Neural progenitor cell (in vitro differentiated cells): Measurements from ENCODE around the gene EMC10. TPM values are rescaled to one million over a fixed set of nuclear protein-coding genes. Genes with fewer than 3 reads are reported as not detected.

ENCODE experiments used
- DNase-seq: peaks from one replicate; pipeline ENCODE4 v3.0.0-alpha.2; 2016; ENCODE audit warnings: low spot score
- H2AFZ ChIP-seq: fragments of 200-600 bp; sonication (generic); replicated peaks from 2 replicates; pipeline ENCODE4 v1.6.1; 2016; ENCODE audit warnings: antibody characterized with exemption
- H3F3A ChIP-seq: fragments of 200-600 bp; sonication (generic); 2 replicates; pipeline ENCODE4 v1.6.1; 2016; ENCODE audit warnings: antibody characterized with exemption, low read depth
- H3K27ac ChIP-seq: fragments of 200-600 bp; sonication (generic); 2 replicates; pipeline ENCODE4 v1.5.1; 2016; ENCODE audit warnings: mild to moderate bottlenecking
- H3K27me3 ChIP-seq: fragments of 200-600 bp; sonication (generic); 2 replicates; pipeline ENCODE4 v1.6.1; 2016; ENCODE audit warnings: mild to moderate bottlenecking, moderate library complexity
- H3K36me3 ChIP-seq: fragments of 200-600 bp; sonication (generic); 2 replicates; pipeline ENCODE4 v1.5.1; 2016
- H3K4me1 ChIP-seq: fragments of 200-600 bp; sonication (generic); 2 replicates; pipeline ENCODE4 v1.6.1; 2016; ENCODE audit warnings: mixed run types
- H3K4me2 ChIP-seq: fragments of 200-600 bp; sonication (generic); 2 replicates; pipeline ENCODE4 v1.6.1; 2016
- H3K4me3 ChIP-seq: fragments of 200-600 bp; sonication (generic); 2 replicates; pipeline ENCODE4 v1.5.1; 2016
- H3K79me2 ChIP-seq: fragments of 200-600 bp; sonication (generic); 2 replicates; pipeline ENCODE4 v1.6.1; 2016; ENCODE audit warnings: low read depth
- H3K9ac ChIP-seq: fragments of 200-600 bp; sonication (generic); 2 replicates; pipeline ENCODE4 v1.6.1; 2016
- H3K9me3 ChIP-seq: fragments of 200-600 bp; sonication (generic); 2 replicates; pipeline ENCODE4 v1.5.1; 2016; ENCODE audit warnings: low read depth
- H4K20me1 ChIP-seq: fragments of 200-600 bp; sonication (generic); 2 replicates; pipeline ENCODE4 v1.6.1; 2016; ENCODE audit warnings: low read depth
- H3K27ac Mint-ChIP-seq: 3 replicates; pipeline ENCODE4 v1.8.0; 2021; ENCODE audit warnings: mixed read lengths
- H3K27me3 Mint-ChIP-seq: 2 replicates; pipeline ENCODE4 v1.8.0; 2022; ENCODE audit warnings: low read depth, mild to moderate bottlenecking, inconsistent platforms, moderate library complexity, mixed read lengths; ENCODE audit not compliant: insufficient read depth
- H3K36me3 Mint-ChIP-seq: 3 replicates; pipeline ENCODE4 v1.8.0; 2021; ENCODE audit warnings: mixed read lengths
- H3K4me1 Mint-ChIP-seq: 3 replicates; pipeline ENCODE4 v1.8.0; 2021; ENCODE audit warnings: mixed read lengths
- H3K4me3 Mint-ChIP-seq: 3 replicates; pipeline ENCODE4 v1.8.0; 2021; ENCODE audit warnings: mild to moderate bottlenecking, moderate library complexity, mixed read lengths
- H3K9me3 Mint-ChIP-seq: 3 replicates; pipeline ENCODE4 v1.8.0; 2020; ENCODE audit warnings: mixed read lengths
- CTCF ChIP-seq: fragments of 200-600 bp; sonication (generic); IDR thresholded peaks from 2 replicates; pipeline ENCODE4 v1.5.1; 2017; ENCODE audit warnings: antibody characterized with exemption, mild to moderate bottlenecking
- EZH2 ChIP-seq: fragments of 200-600 bp; sonication (generic); IDR thresholded peaks from 2 replicates; pipeline ENCODE4 v1.6.1; 2017; ENCODE audit warnings: antibody characterized with exemption, mild to moderate bottlenecking, moderate library complexity
- EZH2phosphoT487 ChIP-seq: fragments of 200-600 bp; sonication (generic); IDR thresholded peaks from 2 replicates; pipeline ENCODE4 v1.6.1; 2017; ENCODE audit warnings: antibody characterized with exemption
- total RNA-seq: library from RNA; depleted of rRNA; stranded (reverse); fragments of >200 nt; gene quantifications from 2 replicates; pipeline ENCODE4 v1.2.3, GENCODE V29; 2015; ENCODE audit warnings: low replicate concordance

EMC10 gene
- total RNA-seq, 1 donor from 2014 or later: 32.9 TPM

- peaks cover 25% of the 10 kb centered on the region for H3K27me3 Mint-ChIP-seq
- H3K9me3 Mint-ChIP-seq: peaks cover 23% of the 10 kb centered on the region
- H3K4me1 Mint-ChIP-seq: peaks cover 36% of the 10 kb centered on the region
- H3K4me2 ChIP-seq: no peak overlapping the region
- H3K4me1 ChIP-seq: no peaks in the 10 kb centered on the region
- TF ChIP-seq EZH2phosphoT487 (no peak), CTCF (no peak), EZH2 (no peak)
- H3K9me3 ChIP-seq: peaks cover 9% of the 10 kb centered on the region
- peaks cover 11% of the 10 kb centered on the region for H3F3A ChIP-seq
- no peak overlapping the region for H3K4me3 ChIP-seq
- H3K27ac Mint-ChIP-seq: no peak overlapping the region
- peaks cover 73% of the 10 kb centered on the region for H3K27me3 ChIP-seq
- H3K79me2 ChIP-seq: no peaks in the 10 kb centered on the region
- no peak overlapping the region for H3K9ac ChIP-seq
- H2AFZ ChIP-seq: no peak overlapping the region
- H3K36me3 Mint-ChIP-seq: peaks cover 20% of the 10 kb centered on the region
- H4K20me1 ChIP-seq: no peaks in the 10 kb centered on the region
- DNase-seq: no peak
- H3K36me3 ChIP-seq: no peaks in the 10 kb centered on the region
- H3K4me3 Mint-ChIP-seq: no peak overlapping the region
- no peak overlapping the region for H3K27ac ChIP-seq
These were observed 12.3 kb downstream of the EMC10 start for GRCh38 chr19:50488389-50489194.

- Mint-ChIP-seq H3K9me3 (peaks cover 23% of the 10 kb centered on the region), H3K36me3 (peaks cover 20% of the 10 kb centered on the region), H3K4me3 (no peak overlapping the region), H3K27me3 (peaks cover 27% of the 10 kb centered on the region), H3K4me1 (peaks cover 36% of the 10 kb centered on the region), H3K27ac (peak overlapping the region; percentile 8)
- no peak overlapping the region for H3K27ac ChIP-seq
- H3K36me3 ChIP-seq: no peaks in the 10 kb centered on the region
- no peak overlapping the region for H3K4me3 ChIP-seq
- peaks cover 9% of the 10 kb centered on the region for H3K9me3 ChIP-seq
- TF ChIP-seq CTCF (no peak), EZH2phosphoT487 (no peak), EZH2 (no peak)
- H3F3A ChIP-seq: peaks cover 8% of the 10 kb centered on the region
- no peaks in the 10 kb centered on the region for H3K4me1 ChIP-seq
- H3K79me2 ChIP-seq: no peaks in the 10 kb centered on the region
- no peak overlapping the region for H2AFZ ChIP-seq
- H4K20me1 ChIP-seq: no peaks in the 10 kb centered on the region
- no peak for DNase-seq
- no peak overlapping the region for H3K9ac ChIP-seq
- peak overlapping the region; percentile 16 for H3K4me2 ChIP-seq
- peaks cover 82% of the 10 kb centered on the region for H3K27me3 ChIP-seq
These were observed 13.2 kb downstream of the EMC10 start for GRCh38 chr19:50489461-50490011.

- Histone ChIP-seq H3K9me3 (peaks cover 9% of the 10 kb centered on the region), H3K9ac (no peak overlapping the region), H3K4me3 (no peak overlapping the region), H3K36me3 (no peaks in the 10 kb centered on the region), H3K27me3 (peaks cover 91% of the 10 kb centered on the region), H3K4me1 (no peaks in the 10 kb centered on the region), H3K4me2 (no peak overlapping the region), H4K20me1 (no peaks in the 10 kb centered on the region), H3F3A (peaks cover 5% of the 10 kb centered on the region), H2AFZ (no peak overlapping the region), H3K27ac (no peak overlapping the region), H3K79me2 (no peaks in the 10 kb centered on the region)
- Mint-ChIP-seq H3K27me3 (peaks cover 27% of the 10 kb centered on the region), H3K36me3 (peaks cover 17% of the 10 kb centered on the region), H3K4me3 (peak overlapping the region; percentile 14), H3K9me3 (peaks cover 21% of the 10 kb centered on the region), H3K27ac (no peak overlapping the region), H3K4me1 (peaks cover 36% of the 10 kb centered on the region)
- DNase-seq: no peak
- TF ChIP-seq CTCF: no peak
- no peak for TF ChIP-seq EZH2
- no peak for TF ChIP-seq EZH2phosphoT487
These were observed 14.1 kb downstream of the EMC10 start for GRCh38 chr19:50490411-50490811.
